Measurements from ENCODE around the gene TPM2. TPM values are rescaled to one million over a fixed set of nuclear protein-coding genes. Genes with fewer than 3 reads are reported as not detected.

TPM2 gene
- total RNA-seq, 1 donor from 2014 or later = 460 TPM

GRCh38 chr9:35682520-35683315, 7.0 kb downstream of the TPM2 start:
- peaks cover 0 to 11% of the 10 kb centered on the region in 2 donors for H3K36me3 ChIP-seq
- no peaks in the 10 kb centered on the region for H3K27me3 ChIP-seq
- no peaks in the 10 kb centered on the region for H3K9me3 ChIP-seq
- peaks cover 13% of the 10 kb centered on the region for H3K4me1 ChIP-seq
- DNase-seq (ENCODE audit: extremely low spot score in 2 of 2) = no peak
- no peak overlapping the region for H3K27ac ChIP-seq
- peak in 1 of 2 donors; percentile 28 for TF ChIP-seq POLR2AphosphoS5 (IDR thresholded peaks at IDR 0.05; ENCODE audit: insufficient read depth in 1 of 2, low read depth in 1 of 2)
- no peak for TF ChIP-seq POLR2A (IDR thresholded peaks at IDR 0.05)
- TF ChIP-seq CTCF (IDR thresholded peaks at IDR 0.05) = no peak
- intact Hi-C loops (cut with DNase I) = no loop called here
- H3K4me3 ChIP-seq = no peak overlapping the region

GRCh38 chr9:35682051-35682450, 7.7 kb downstream of the TPM2 start:
- no peaks in the 10 kb centered on the region for H3K9me3 ChIP-seq
- intact Hi-C loops (cut with DNase I) = no loop called here
- no peaks in the 10 kb centered on the region for H3K27me3 ChIP-seq
- H3K4me3 ChIP-seq = no peak overlapping the region
- DNase-seq (ENCODE audit: extremely low spot score in 2 of 2) = no peak
- peaks cover 7% of the 10 kb centered on the region for H3K4me1 ChIP-seq
- TF ChIP-seq CTCF (IDR thresholded peaks at IDR 0.05) (no peak), POLR2A (IDR thresholded peaks at IDR 0.05) (no peak), POLR2AphosphoS5 (IDR thresholded peaks at IDR 0.05; ENCODE audit: insufficient read depth in 1 of 2, low read depth in 1 of 2) (no peak)
- H3K27ac ChIP-seq = no peak overlapping the region
- H3K36me3 ChIP-seq = peaks cover 0 to 11% of the 10 kb centered on the region in 2 donors

GRCh38 chr9:35681341-35682002, 8.3 kb downstream of the TPM2 start:
- Histone ChIP-seq H3K27ac (no peak overlapping the region), H3K36me3 (peaks cover 0 to 11% of the 10 kb centered on the region in 2 donors), H3K27me3 (no peaks in the 10 kb centered on the region), H3K4me3 (no peak overlapping the region), H3K4me1 (peaks cover under 1% of the 10 kb centered on the region), H3K9me3 (no peaks in the 10 kb centered on the region)
- no peak for DNase-seq (ENCODE audit: extremely low spot score in 2 of 2)
- intact Hi-C loops (cut with DNase I) = no loop called here
- TF ChIP-seq POLR2A (IDR thresholded peaks at IDR 0.05) (no peak), POLR2AphosphoS5 (IDR thresholded peaks at IDR 0.05; ENCODE audit: insufficient read depth in 1 of 2, low read depth in 1 of 2) (peak in 1 of 2 donors; percentile 20), CTCF (IDR thresholded peaks at IDR 0.05) (no peak)

GRCh38 chr9:35680331-35681105, 9.2 kb downstream of the TPM2 start:
- no peak overlapping the region for H3K27ac ChIP-seq
- no peak for DNase-seq (ENCODE audit: extremely low spot score in 2 of 2)
- H3K4me1 ChIP-seq = peaks cover 8% of the 10 kb centered on the region
- H3K4me3 ChIP-seq = no peak overlapping the region
- no peaks in the 10 kb centered on the region for H3K27me3 ChIP-seq
- intact Hi-C loops (cut with DNase I) = no loop called here
- H3K36me3 ChIP-seq = peaks cover 0 to 11% of the 10 kb centered on the region in 2 donors
- H3K9me3 ChIP-seq = no peaks in the 10 kb centered on the region
- TF ChIP-seq POLR2AphosphoS5 (IDR thresholded peaks at IDR 0.05; ENCODE audit: insufficient read depth in 1 of 2, low read depth in 1 of 2) (peak in 1 of 2 donors; percentile 44), POLR2A (IDR thresholded peaks at IDR 0.05) (no peak)

GRCh38 chr9:35679766-35680330, 9.9 kb downstream of the TPM2 start:
- Histone ChIP-seq H3K27me3 (no peaks in the 10 kb centered on the region), H3K4me1 (peaks cover 13% of the 10 kb centered on the region), H3K36me3 (peaks cover 0 to 5% of the 10 kb centered on the region in 2 donors), H3K4me3 (no peak overlapping the region), H3K9me3 (no peaks in the 10 kb centered on the region), H3K27ac (no peak overlapping the region)
- TF ChIP-seq POLR2A (IDR thresholded peaks at IDR 0.05) (no peak), CTCF (IDR thresholded peaks at IDR 0.05) (no peak), POLR2AphosphoS5 (IDR thresholded peaks at IDR 0.05; ENCODE audit: insufficient read depth in 1 of 2, low read depth in 1 of 2) (no peak)
- no peak for DNase-seq (ENCODE audit: extremely low spot score in 2 of 2)
- intact Hi-C loops (cut with DNase I) = no loop called here
